Measurements from ENCODE around the gene ATP1B1. TPM values are rescaled to one million over a fixed set of nuclear protein-coding genes. Genes with fewer than 3 reads are reported as not detected.

The ATP1B1 gene
- total RNA-seq, 1 experiment from 2014 or later = 118 TPM

DNA sequence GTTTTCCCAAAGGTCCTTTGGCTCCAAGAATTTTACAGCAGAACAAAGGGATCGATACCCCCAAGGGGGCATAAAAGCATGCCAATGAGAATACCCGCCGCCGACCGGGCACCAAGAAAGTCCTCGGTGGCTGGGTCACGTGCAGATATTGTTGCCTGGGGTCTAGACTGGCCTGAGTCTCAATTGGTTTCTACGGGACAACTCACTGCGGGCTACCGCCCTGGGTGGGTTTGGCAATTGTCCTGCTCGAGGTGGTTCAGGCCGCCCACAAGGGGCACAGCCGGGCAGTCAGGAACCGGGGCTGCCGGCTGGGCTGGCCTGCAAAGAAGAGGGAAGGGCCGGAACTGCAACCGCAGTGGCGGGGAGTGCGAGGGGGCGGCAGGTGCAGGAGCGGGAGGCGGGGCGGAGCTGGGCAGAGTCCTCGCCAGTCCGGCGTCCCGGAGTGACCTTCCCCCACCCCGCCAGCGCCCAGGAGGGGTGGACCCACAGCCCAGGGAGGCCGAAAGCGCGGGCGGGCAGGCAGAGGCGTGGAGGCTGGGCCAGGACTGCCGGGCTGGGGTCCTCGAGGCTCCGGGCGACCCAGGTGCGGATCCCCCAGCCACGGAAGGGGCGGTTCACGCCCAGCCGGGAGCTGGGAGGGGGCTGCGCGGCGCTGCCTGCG, 926 bp upstream of the ATP1B1 start:
- intact Hi-C loops (cut with micrococcal nuclease; ENCODE audit: unreplicated experiment) (no loop called here), in situ Hi-C loops (cut with HindIII; ENCODE audit: low pct_unique_long_range_greater_than_20kb, low sequenced_read_pairs) (no loop called here)
- BruUV-seq (replicated peaks) = no TSS peak
- ATAC-seq = peak; percentile 57
- ChIA-PET POLR2A (interaction anchor here (0.6 to 0.7 kb wide), 2 partner anchors 467 to 788 kb away, joined by 3 to 5 read pairs; no protein-coding TSS in a partner anchor), CTCF (no interaction called here)
- Histone ChIP-seq H3K36me3 (ENCODE audit: control insufficient read depth, insufficient read depth, low read length) (peaks cover 2% of the 10 kb centered on the region; the same call in 1 of the 2 replicates), H3K4me1 (ENCODE audit: control insufficient read depth, insufficient read depth, low read length) (peaks cover 20% of the 10 kb centered on the region), H3K27me3 (ENCODE audit: control insufficient read depth, insufficient read depth, low read length) (no peaks in the 10 kb centered on the region), H3K9me3 (ENCODE audit: control insufficient read depth, insufficient read depth, low read depth, low read length) (no peaks in the 10 kb centered on the region), H3K4me3 (ENCODE audit: low read depth in 2 of 2, low read length in 2 of 2) (peak overlapping the region; percentile 51 to 93), H3K27ac (ENCODE audit: low read length) (peak overlapping the region; percentile 57)
- DNase-seq (ENCODE audit: low read depth, low spot score) = no peak
- TF ChIP-seq, protein P1, sequence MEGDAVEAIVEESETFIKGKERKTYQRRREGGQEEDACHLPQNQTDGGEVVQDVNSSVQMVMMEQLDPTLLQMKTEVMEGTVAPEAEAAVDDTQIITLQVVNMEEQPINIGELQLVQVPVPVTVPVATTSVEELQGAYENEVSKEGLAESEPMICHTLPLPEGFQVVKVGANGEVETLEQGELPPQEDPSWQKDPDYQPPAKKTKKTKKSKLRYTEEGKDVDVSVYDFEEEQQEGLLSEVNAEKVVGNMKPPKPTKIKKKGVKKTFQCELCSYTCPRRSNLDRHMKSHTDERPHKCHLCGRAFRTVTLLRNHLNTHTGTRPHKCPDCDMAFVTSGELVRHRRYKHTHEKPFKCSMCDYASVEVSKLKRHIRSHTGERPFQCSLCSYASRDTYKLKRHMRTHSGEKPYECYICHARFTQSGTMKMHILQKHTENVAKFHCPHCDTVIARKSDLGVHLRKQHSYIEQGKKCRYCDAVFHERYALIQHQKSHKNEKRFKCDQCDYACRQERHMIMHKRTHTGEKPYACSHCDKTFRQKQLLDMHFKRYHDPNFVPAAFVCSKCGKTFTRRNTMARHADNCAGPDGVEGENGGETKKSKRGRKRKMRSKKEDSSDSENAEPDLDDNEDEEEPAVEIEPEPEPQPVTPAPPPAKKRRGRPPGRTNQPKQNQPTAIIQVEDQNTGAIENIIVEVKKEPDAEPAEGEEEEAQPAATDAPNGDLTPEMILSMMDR (IDR thresholded peaks at IDR 0.05) = no peak
- TF ChIP-seq, protein P2, sequence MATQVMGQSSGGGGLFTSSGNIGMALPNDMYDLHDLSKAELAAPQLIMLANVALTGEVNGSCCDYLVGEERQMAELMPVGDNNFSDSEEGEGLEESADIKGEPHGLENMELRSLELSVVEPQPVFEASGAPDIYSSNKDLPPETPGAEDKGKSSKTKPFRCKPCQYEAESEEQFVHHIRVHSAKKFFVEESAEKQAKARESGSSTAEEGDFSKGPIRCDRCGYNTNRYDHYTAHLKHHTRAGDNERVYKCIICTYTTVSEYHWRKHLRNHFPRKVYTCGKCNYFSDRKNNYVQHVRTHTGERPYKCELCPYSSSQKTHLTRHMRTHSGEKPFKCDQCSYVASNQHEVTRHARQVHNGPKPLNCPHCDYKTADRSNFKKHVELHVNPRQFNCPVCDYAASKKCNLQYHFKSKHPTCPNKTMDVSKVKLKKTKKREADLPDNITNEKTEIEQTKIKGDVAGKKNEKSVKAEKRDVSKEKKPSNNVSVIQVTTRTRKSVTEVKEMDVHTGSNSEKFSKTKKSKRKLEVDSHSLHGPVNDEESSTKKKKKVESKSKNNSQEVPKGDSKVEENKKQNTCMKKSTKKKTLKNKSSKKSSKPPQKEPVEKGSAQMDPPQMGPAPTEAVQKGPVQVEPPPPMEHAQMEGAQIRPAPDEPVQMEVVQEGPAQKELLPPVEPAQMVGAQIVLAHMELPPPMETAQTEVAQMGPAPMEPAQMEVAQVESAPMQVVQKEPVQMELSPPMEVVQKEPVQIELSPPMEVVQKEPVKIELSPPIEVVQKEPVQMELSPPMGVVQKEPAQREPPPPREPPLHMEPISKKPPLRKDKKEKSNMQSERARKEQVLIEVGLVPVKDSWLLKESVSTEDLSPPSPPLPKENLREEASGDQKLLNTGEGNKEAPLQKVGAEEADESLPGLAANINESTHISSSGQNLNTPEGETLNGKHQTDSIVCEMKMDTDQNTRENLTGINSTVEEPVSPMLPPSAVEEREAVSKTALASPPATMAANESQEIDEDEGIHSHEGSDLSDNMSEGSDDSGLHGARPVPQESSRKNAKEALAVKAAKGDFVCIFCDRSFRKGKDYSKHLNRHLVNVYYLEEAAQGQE (IDR thresholded peaks at IDR 0.05; ENCODE audit: insufficient read depth in 1 of 2, low read depth in 2 of 2, low read length in 1 of 2) = no peak
- TF ChIP-seq TCF7L2 (IDR thresholded peaks at IDR 0.05; ENCODE audit: low read depth, low read length) (no peak), POLR2AphosphoS5 (IDR thresholded peaks at IDR 0.05; ENCODE audit: low read depth, low read length) (no peak), SIN3A (IDR thresholded peaks at IDR 0.05; ENCODE audit: borderline replicate concordance, insufficient read depth, low read depth, low read length) (no peak)

DNA sequence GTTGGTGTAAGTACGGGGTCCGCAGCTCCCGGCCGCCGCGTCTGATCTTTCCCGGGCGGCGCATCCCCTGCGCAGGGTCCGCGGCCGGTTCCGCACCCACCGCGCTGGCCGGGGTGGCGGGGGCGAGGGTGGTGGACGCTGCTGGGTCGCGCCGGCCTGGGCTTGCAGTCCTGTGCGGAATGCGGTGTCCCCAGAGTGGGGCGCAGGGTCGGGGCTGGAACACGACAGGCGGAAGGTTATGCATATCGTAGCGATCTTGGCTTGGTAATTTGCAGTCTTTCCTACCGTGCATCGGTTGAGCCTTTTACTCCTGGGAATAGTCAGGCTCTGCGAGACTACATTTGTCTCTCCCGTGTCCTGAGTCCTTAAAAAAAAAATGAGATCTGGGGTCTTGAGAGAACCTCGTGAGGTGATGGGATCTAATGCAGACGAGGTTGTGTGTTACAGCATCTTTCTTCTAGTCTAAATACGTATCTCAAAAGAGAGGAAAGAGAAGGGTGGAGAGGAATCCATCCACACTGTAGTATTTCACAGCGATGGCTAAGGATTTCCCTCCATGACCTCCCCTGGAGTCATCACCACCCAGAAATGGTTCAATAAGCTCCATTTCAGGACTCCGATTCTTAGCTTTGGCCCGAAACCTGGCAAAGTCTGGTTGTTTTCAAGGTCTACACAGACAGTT, 572 bp downstream of the ATP1B1 start:
- no TSS peak for BruUV-seq (replicated peaks)
- Histone ChIP-seq H3K4me3 (ENCODE audit: low read depth in 2 of 2, low read length in 2 of 2) (peak overlapping the region; percentile 93 to 97), H3K27ac (ENCODE audit: low read length) (peak overlapping the region; percentile 96), H3K9me3 (ENCODE audit: control insufficient read depth, insufficient read depth, low read depth, low read length) (no peaks in the 10 kb centered on the region), H3K36me3 (ENCODE audit: control insufficient read depth, insufficient read depth, low read length) (peaks cover 2% of the 10 kb centered on the region), H3K4me1 (ENCODE audit: control insufficient read depth, insufficient read depth, low read length) (peaks cover 34% of the 10 kb centered on the region), H3K27me3 (ENCODE audit: control insufficient read depth, insufficient read depth, low read length) (no peaks in the 10 kb centered on the region)
- CTCF ChIA-PET = no interaction called here
- TF ChIP-seq SIN3A (IDR thresholded peaks at IDR 0.05; ENCODE audit: borderline replicate concordance, insufficient read depth, low read depth, low read length) = no peak
- TF ChIP-seq, protein P2 (IDR thresholded peaks at IDR 0.05; ENCODE audit: insufficient read depth in 1 of 2, low read depth in 2 of 2, low read length in 1 of 2) = no peak
- no peak for TF ChIP-seq POLR2AphosphoS5 (IDR thresholded peaks at IDR 0.05; ENCODE audit: low read depth, low read length)
- TF ChIP-seq TCF7L2 (IDR thresholded peaks at IDR 0.05; ENCODE audit: low read depth, low read length) = peak; percentile 42; the same call in 1 of the 2 replicates
- ATAC-seq (0 out of 2 replicates have a peak, but pooled peaks have one; percentile 1), DNase-seq (ENCODE audit: low read depth, low spot score) (peak; percentile 24)
- in situ Hi-C loops (cut with HindIII; ENCODE audit: low pct_unique_long_range_greater_than_20kb, low sequenced_read_pairs) (no loop called here), intact Hi-C loops (cut with micrococcal nuclease; ENCODE audit: unreplicated experiment) (no loop called here)
- POLR2A ChIA-PET = no interaction called here
